CD1c-positive myeloid dendritic cell (primary cell): Measurements from ENCODE around the gene FILIP1.
"Not testable (repeated sequence)": the region's sequence is repeated elsewhere in the genome, so short reads cannot be mapped to it uniquely, and the experiment has no call there.

Experiments
- DNase-seq: peaks from one replicate; pipeline ENCODE4 v3.0.0-alpha.2; 2016; ENCODE audit errors: extremely low spot score

The FILIP1 gene

DNA sequence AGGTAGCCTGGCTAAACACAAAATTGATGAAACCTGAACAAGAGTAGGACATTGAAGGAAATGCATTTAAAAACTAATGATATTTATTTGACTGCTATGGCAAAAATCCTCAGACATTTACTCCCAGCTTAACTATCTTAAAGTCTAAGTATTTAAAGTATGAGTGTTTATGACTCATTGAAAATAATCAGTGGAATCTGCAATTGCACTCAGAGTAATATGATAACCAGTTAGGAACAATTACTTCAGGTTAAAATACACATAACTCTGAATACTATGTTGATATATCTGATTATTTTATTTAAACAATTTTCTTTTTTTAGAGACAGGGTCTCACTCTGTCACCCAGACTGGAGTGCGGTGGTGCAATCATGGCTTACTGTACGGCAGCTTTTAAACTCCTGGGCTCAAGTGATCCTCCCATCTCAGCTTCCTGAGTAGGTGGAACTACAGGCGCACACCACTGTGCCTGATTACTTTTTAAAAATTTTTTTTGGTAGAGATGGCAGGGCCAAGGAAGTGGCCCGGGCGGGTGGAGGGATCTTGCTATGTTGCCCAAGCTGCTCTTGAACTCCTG is 43.9 kb downstream of the FILIP1 start:
- no peak for DNase-seq

DNA sequence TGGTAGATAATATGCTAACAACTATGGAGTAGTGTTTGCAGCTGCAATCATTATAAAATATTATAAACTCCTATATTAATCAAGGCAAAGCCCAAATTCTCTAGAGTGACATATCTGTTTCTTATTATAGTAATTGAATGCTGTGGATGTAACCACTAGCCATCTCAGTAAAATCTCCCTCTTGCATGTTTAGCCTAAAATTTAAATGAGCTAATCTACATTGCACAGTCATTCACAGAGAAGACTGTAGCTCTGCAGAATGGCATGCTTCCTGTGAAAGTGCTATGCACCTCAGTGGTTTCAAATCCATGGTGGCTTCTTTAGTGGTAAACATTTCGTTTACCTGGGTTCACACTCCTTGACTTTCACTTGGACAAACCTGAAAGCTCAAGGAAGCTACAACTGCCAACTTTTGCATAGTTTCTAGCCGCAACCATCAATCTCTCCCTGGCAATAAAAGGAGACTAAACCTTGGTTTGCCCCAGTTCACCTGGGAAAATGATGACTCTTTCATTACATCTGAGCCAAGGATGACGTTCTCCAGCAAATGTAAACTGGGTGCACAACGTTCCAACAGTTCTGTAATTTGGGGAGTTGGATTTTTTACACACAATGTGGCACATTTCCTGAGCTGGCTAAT is 47.2 kb downstream of the FILIP1 start:
- no peak for DNase-seq

- DNase-seq, result no peak
Measured at GRCh38 chr6:75445738-75446137, 47.9 kb downstream of the FILIP1 start.

GRCh38 chr6:75444899-75445298 is 48.7 kb downstream of the FILIP1 start:
- DNase-seq, result no peak

GRCh38 chr6:75441883-75442282 is 51.7 kb downstream of the FILIP1 start:
- DNase-seq, result not testable (repeated sequence)

DNA sequence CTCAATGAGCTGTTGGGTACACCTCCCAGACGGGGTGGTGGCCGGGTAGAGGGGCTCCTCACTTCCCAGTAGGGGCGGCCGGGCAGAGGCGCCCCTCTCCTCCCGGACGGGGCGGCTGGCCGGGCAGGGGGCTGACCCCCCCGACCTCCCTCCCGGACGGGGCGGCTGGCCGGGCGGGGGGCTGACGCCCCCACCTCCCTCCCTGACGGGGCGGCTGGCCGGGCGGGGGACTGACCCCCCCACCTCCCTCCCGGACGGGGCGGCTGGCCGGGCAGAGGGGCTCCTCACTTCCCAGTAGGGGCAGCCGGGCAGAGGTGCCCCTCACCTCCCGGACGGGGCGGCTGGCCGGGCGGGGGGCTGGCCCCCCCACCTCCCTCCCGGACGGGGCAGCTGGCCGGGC is 52.1 kb downstream of the FILIP1 start:
- DNase-seq, result not testable (repeated sequence)

GRCh38 chr6:75438442-75439116 is 55.0 kb downstream of the FILIP1 start:
- DNase-seq, result no peak

GRCh38 chr6:75438013-75438431 is 55.6 kb downstream of the FILIP1 start:
- DNase-seq, result no peak

DNA sequence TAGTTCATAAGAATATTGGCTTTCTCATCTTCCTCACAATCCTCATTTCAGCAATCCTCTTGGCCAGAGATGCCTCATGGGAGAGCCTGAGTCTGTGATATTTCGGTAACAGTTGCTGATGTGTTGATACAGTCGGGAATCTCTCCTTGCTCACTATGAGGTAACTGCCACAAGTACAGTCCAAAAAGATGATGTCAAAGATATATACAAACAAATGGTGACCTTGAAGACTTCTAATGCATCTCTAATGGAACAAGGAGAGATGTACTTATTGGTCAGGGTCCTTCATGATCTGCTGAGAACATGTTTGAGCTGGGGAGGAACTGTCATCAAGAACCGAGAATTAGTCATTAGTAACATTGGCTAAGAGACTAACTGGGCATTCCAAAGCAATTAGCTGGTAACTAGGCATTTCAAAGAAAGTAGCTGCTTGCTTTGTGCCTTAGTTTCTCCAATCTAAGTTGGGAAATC is 56.1 kb downstream of the FILIP1 start:
- DNase-seq, result no peak

DNA sequence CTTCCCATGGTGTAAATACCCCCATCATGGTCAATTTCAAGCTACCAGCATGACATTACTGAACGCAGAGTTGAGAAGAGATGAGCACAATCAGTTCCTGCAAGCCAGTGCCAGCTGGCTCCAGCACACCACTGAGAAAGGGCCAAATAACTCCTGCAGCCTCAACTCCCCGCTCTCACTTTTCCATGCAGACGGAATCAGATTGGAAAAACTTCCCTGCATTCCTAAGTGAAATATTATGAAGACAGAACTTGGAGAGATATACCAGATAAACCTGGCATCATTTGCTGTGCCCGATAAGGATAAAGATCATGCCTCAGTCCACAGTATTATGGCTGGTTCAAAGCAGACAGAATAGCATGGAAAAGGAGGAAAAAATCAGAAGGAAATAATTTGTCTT is 56.7 kb downstream of the FILIP1 start:
- no peak for DNase-seq

GRCh38 chr6:75432809-75433208 is 60.8 kb downstream of the FILIP1 start:
- not testable (repeated sequence) for DNase-seq

- no peak for DNase-seq
Measured at GRCh38 chr6:75431379-75431778, 62.2 kb downstream of the FILIP1 start.

- no peak for DNase-seq
Measured at GRCh38 chr6:75430631-75431325, 62.8 kb downstream of the FILIP1 start.

DNA sequence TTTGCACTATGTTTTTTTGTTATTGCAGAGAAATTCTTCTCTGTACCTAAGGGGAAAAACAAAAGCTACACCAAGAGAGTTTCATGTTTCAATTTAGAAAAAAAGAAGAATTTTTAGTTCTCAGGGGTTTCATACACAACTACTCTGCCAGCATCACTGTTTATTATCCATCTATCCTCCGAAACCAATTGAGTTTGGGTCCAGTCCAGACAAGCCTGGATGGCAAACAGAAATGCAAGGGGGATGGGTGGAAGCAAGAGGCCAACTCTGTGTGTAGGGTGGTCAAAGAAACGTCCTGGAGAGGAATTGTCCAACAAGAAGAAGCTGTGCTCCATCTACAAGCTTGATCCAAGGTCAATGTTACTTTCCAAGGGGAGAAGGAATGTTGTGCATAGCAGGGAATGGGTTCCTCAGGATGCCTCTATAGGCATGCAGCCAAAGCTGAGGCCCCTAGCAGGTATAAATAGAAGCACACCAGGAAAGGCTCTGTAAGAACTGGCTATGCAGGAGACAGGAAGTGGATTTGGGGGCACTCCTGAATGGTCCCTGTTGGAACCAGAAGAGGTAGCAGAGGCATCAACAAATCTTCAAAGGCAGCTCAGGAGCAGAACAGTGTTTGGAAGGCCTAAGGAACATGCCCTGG is 64.4 kb downstream of the FILIP1 start:
- DNase-seq, result no peak

DNA sequence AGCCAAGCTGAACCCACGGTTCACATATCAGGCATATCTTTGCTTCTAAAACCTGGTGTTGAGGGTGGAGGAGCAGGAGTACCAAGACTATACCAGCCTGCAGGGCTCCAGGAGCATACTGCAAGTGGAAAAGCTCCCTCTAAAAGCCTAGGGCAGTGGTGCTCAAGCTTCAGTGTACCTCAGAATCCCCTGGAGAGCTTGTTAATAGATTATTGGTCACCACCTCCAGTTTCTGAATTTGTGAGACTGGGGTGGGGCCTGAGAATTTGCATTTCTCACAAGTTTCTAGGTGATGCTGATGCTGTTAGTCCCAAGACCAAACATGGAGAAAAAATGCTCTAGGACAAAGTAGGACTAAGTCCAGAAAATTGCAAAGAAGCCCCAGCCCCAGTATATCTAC is 65.4 kb downstream of the FILIP1 start:
- no peak for DNase-seq

GRCh38 chr6:75427329-75427728 is 66.3 kb downstream of the FILIP1 start:
- no peak for DNase-seq

GRCh38 chr6:75424618-75425548 is 68.7 kb downstream of the FILIP1 start:
- DNase-seq, result no peak

DNA sequence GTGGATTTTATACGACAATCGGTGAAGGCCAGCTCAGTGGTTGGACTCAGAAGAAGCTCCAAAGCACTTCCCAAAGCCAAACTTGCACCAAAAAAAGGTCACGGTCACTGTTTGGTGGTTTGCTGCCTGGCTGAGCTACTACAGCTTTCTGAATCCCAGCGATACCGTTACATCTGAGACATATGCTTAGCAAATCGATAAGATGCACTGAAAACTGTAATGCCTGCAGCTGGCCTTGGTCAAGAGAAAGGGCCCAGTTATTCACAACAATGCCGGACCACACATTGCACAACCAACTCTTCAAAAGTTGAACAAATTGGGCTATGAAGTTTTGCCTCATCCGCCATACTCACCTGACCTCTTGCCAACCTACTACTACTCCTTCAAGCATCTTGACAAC is 70.2 kb downstream of the FILIP1 start:
- DNase-seq, result no peak

GRCh38 chr6:75422024-75422639 is 71.5 kb downstream of the FILIP1 start:
- DNase-seq, result no peak

DNA sequence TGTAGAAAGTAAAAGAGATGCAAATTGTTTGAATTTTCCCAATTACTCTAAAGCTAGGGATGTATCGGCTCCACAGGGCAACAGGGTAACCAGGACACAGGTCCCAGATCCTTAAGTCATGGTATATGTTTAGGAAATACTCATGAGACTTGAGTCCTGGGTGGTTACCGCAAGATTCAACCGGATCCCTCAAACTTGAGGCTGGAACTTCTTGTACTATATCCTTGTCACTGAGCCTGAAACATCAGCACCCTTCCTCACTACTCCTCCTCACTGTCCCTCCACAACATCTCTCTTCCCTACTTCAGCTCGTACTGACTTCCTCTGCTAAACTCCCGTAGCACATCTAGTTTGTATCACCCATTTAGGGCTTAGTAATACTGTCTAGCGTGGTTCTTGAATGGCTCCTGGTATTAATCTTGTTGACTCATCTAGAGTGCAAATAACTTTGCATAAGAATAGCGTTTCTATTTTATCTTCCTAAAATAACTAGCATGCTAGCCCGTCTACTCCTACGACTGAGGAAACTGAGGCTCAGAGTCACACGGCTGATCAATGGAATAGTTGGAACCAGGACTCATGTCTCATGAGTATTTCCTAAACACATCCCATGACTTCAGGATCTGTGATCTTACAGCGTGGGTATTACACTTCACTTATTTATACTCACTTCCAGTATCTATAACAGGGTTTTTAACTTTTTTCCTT is 72.1 kb downstream of the FILIP1 start:
- DNase-seq, result no peak
